Activated CD4-positive, alpha-beta memory T cell treated with anti-CD3 and anti-CD28 coated beads for 36 hours (primary cell): Measurements from ENCODE around the gene TIMM29. TPM values are rescaled to one million over a fixed set of nuclear protein-coding genes. Genes with fewer than 3 reads are reported as not detected.

Experiments used
- CTCF ChIA-PET: fragments of 350-600 bp; sonication (Branson Sonifier 250); formaldehyde crosslinking; loops from one replicate; lab custom pipeline; 2021; ENCODE audit warnings: antibody characterized with exemption, inconsistent platforms; lab: Charles Lee
- POLR2A ChIA-PET: fragments of 350-600 bp; sonication (Branson Sonifier 250); formaldehyde crosslinking; loops from one replicate; lab custom pipeline; 2021; ENCODE audit warnings: antibody characterized with exemption; lab: Charles Lee
- DNase-seq: peaks from one replicate; pipeline ENCODE4 v3.0.0-alpha.2; 2020
- H3K27ac Mint-ChIP-seq: one replicate; pipeline ENCODE4 v1.8.0; 2021; ENCODE audit warnings: mixed read lengths
- H3K27me3 Mint-ChIP-seq: one replicate; pipeline ENCODE4 v1.8.0; 2021; ENCODE audit warnings: mixed read lengths
- H3K36me3 Mint-ChIP-seq: one replicate; pipeline ENCODE4 v1.8.0; 2021; ENCODE audit warnings: mixed read lengths
- H3K4me1 Mint-ChIP-seq: one replicate; pipeline ENCODE4 v1.8.0; 2021; ENCODE audit warnings: low read depth, mixed read lengths
- H3K4me3 Mint-ChIP-seq: one replicate; pipeline ENCODE4 v1.8.0; 2021; ENCODE audit warnings: mild to moderate bottlenecking, mixed read lengths
- H3K9me3 Mint-ChIP-seq: one replicate; pipeline ENCODE4 v1.8.0; 2021; ENCODE audit warnings: mixed read lengths
- intact Hi-C: fragments of 100-400 bp; cut with micrococcal nuclease; formaldehyde crosslinking; loops from one replicate; pipeline ENCODE4 v1.15.1; 2023
- total RNA-seq, 2 experiments: library from RNA; stranded (reverse); gene quantifications; one replicate each; pipeline ENCODE4 v1.2.3, GENCODE V29; 2021

The TIMM29 gene
- total RNA-seq, 2 experiments from 2014 or later, result 15.6 to 16.4 TPM

GRCh38 chr19:10976131-10976892 lies 47.7 kb downstream of the TIMM29 start:
- POLR2A ChIA-PET, result no interaction called here
- CTCF ChIA-PET, result interaction anchor here (0.8 to 1.6 kb wide), 2 partner anchors 10 to 40 kb away, joined by 3 to 7 read pairs; no protein-coding TSS in a partner anchor
- Mint-ChIP-seq H3K36me3 (no peaks in the 10 kb centered on the region), H3K4me1 (peaks cover 34% of the 10 kb centered on the region), H3K4me3 (no peak overlapping the region), H3K27me3 (no peaks in the 10 kb centered on the region), H3K9me3 (no peaks in the 10 kb centered on the region), H3K27ac (no peak overlapping the region)
- intact Hi-C loops, result no loop called here
- no peak for DNase-seq

DNA sequence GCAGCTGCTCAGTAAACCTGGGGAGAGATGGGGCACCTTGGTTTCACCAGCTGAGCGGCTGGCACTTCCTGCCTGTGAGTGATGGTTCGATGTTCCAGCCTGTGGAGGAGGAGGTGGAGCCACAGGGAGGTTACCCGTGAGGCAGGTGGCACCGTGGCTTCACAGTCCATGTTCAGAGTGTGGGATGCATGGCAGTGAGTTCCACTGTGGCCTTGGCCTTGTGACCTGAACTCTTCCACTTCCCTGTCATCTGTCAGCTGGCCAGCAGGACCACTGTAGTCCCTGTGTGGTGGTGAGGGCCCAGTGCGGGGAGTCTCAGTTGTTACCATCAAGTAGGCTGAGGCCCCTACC lies 49.1 kb downstream of the TIMM29 start:
- H3K9me3 Mint-ChIP-seq, result no peaks in the 10 kb centered on the region
- H3K36me3 Mint-ChIP-seq, result no peaks in the 10 kb centered on the region
- ChIA-PET CTCF (interaction anchor here (0.9 to 1.4 kb wide), 3 partner anchors 36 to 148 kb away, joined by 3 to 4 read pairs (median 3); no protein-coding TSS in a partner anchor), POLR2A (no interaction called here)
- no peak for DNase-seq
- H3K27ac Mint-ChIP-seq, result no peak overlapping the region
- peaks cover 32% of the 10 kb centered on the region for H3K4me1 Mint-ChIP-seq
- no peaks in the 10 kb centered on the region for H3K27me3 Mint-ChIP-seq
- no peak overlapping the region for H3K4me3 Mint-ChIP-seq
- intact Hi-C loops, result no loop called here

Other genes with a start within 250 kb of the TIMM29 start
- 10 to 100 TPM; 43.1 to 47.4 TPM for gene QTRT1, start 227.4 kb upstream of the TIMM29 start, total RNA-seq
- 100 to 1,000 TPM; 171 to 173 TPM for gene DNM2, start 210.7 kb upstream of the TIMM29 start, total RNA-seq
- 10 to 100 TPM; 18.8 to 19.1 TPM for gene TMED1, start 92.6 kb upstream of the TIMM29 start, total RNA-seq
- 1 to 10 TPM; 1.4 to 1.7 TPM for gene C19orf38, start 80.4 kb upstream of the TIMM29 start, total RNA-seq
- gene CARM1, start 57.3 kb upstream of the TIMM29 start, total RNA-seq, result 10 to 100 TPM; 75.0 to 78.3 TPM
- gene YIPF2, start 172 bp upstream of the TIMM29 start, total RNA-seq, result 10 to 100 TPM; 25.6 to 28.4 TPM
- gene SMARCA4, start 32.2 kb downstream of the TIMM29 start, total RNA-seq, result 100 to 1,000 TPM in 1 of 2 experiments, 10 to 100 TPM in 1; 97.8 to 101 TPM
- 10 to 100 TPM; 71.3 to 81.6 TPM for gene LDLR, start 160.7 kb downstream of the TIMM29 start, total RNA-seq
- gene SPC24, start 227.0 kb downstream of the TIMM29 start, total RNA-seq, result 10 to 100 TPM; 64.1 to 70.3 TPM